Keratinocyte (primary cell): ENCODE results near the gene DYNC1I2. TPM values are rescaled to one million over a fixed set of nuclear protein-coding genes. Genes with fewer than 3 reads are reported as not detected.
A peak's percentile ranks its signal among the peaks of the same experiment; 100 is the strongest.

Experiments
- DNase-seq: peaks from one replicate; pipeline ENCODE4 v3.0.0-alpha.2; 2011; ENCODE audit warnings: low read depth, missing footprints, low spot score
- FAIRE-seq: peaks from 2 replicates; lab custom pipeline; 2011; peaks lifted over from hg19 to GRCh38; lab: Jason Lieb, UNC
- H2AFZ ChIP-seq: 2 replicates; pipeline ENCODE4 v1.6.0; 2012; ENCODE audit warnings: low read length, control low read depth, inconsistent platforms; ENCODE audit not compliant: control insufficient read depth
- H3K27ac ChIP-seq: 2 replicates; pipeline ENCODE4 v1.5.1; 2011; ENCODE audit warnings: low read length; ENCODE audit not compliant: control insufficient read depth, insufficient read depth
- H3K27me3 ChIP-seq: 3 replicates; pipeline ENCODE4 v1.6.0; 2011; ENCODE audit warnings: low read length; ENCODE audit not compliant: control insufficient read depth, insufficient read depth; ENCODE audit errors: extremely low read depth
- H3K36me3 ChIP-seq, 2 experiments: 2 replicates in 1 of 2; 3 replicates in 1 of 2; pipeline ENCODE4 v1.5.1; 2011; ENCODE audit warnings: low read length in 2 of 2, mild to moderate bottlenecking in 1 of 2; ENCODE audit not compliant: control insufficient read depth in 2 of 2, insufficient read depth in 2 of 2; ENCODE audit errors: extremely low read depth in 1 of 2
- H3K4me1 ChIP-seq: 3 replicates; pipeline ENCODE4 v1.5.1; 2011; ENCODE audit warnings: low read length; ENCODE audit not compliant: control insufficient read depth, insufficient read depth; ENCODE audit errors: extremely low read depth
- H3K4me2 ChIP-seq: 3 replicates; pipeline ENCODE4 v1.6.0; 2011; ENCODE audit warnings: low read depth, low read length; ENCODE audit not compliant: control insufficient read depth, insufficient read depth; ENCODE audit errors: extremely low read depth
- H3K4me3 ChIP-seq, 3 experiments: fragments of 200-600 bp in 1 of 3; sonication (generic) in 1 of 3; 2 replicates in 2 of 3; 3 replicates in 1 of 3; pipeline ENCODE4 v1.5.1; 2011 to 2016; ENCODE audit warnings: low read length in 3 of 3, mild to moderate bottlenecking in 3 of 3, control low read depth in 2 of 3, inconsistent platforms in 1 of 3, low read depth in 1 of 3, mixed read lengths in 1 of 3, mixed run types in 1 of 3, moderate library complexity in 1 of 3; ENCODE audit not compliant: control insufficient read depth in 2 of 3, insufficient read depth in 2 of 3; ENCODE audit errors: extremely low read depth in 1 of 3
- H3K79me2 ChIP-seq: 2 replicates; pipeline ENCODE4 v1.6.0; 2012; ENCODE audit warnings: low read length; ENCODE audit not compliant: control insufficient read depth, insufficient read depth
- H3K9ac ChIP-seq: 3 replicates; pipeline ENCODE4 v1.6.0; 2011; ENCODE audit warnings: low read length; ENCODE audit not compliant: control insufficient read depth, insufficient read depth; ENCODE audit errors: extremely low read depth
- H3K9me1 ChIP-seq: 3 replicates; pipeline ENCODE4 v1.6.0; 2011; ENCODE audit warnings: low read length; ENCODE audit not compliant: control insufficient read depth, insufficient read depth; ENCODE audit errors: extremely low read depth
- H3K9me3 ChIP-seq: 2 replicates; pipeline ENCODE4 v1.5.1; 2012; ENCODE audit warnings: low read depth, low read length; ENCODE audit not compliant: control insufficient read depth
- H4K20me1 ChIP-seq: 3 replicates; pipeline ENCODE4 v1.6.0; 2011; ENCODE audit warnings: low read length; ENCODE audit not compliant: control insufficient read depth, insufficient read depth; ENCODE audit errors: extremely low read depth
- EZH2 ChIP-seq: IDR thresholded peaks from one replicate; pipeline ENCODE4 v1.6.1; 2012; ENCODE audit warnings: inconsistent platforms, mild to moderate bottlenecking, low read length, moderate library complexity
- dilution Hi-C: fragments of 300-500 bp; cut with MboI; formaldehyde crosslinking; loops from one replicate; pipeline ENCODE4 v1.7.0; 2020; ENCODE audit warnings: low sequenced_read_pairs; ENCODE audit not compliant: extremely low pct_ligation_motif_present
- polyA plus RNA-seq, 5 experiments: library from polyadenylated mRNA; depleted of rRNA in 3 of 5; stranded (reverse) in 3 of 5; stranded (forward) in 1 of 5; unstranded in 1 of 5; fragments of >200 nt; gene quantifications; 1 replicate in 1 of 5; 2 replicates in 3 of 5; 3 replicates in 1 of 5; pipeline versions ENCODE4 v1.2.1 to v1.2.3, GENCODE V29; 2011 to 2012; ENCODE audit warnings: missing spikeins in 2 of 5, low read depth in 1 of 5, low replicate concordance in 1 of 5
- TF ChIP-seq, protein P1 (sequence below), 3 experiments: IDR thresholded peaks in 1 of 3; conservative IDR thresholded peaks in 1 of 3; optimal IDR thresholded peaks in 1 of 3; 2 replicates in 2 of 3; 3 replicates in 1 of 3; pipeline versions ENCODE3 to v1.5.1; 2011; ENCODE audit warnings: low read length in 3 of 3, mild to moderate bottlenecking in 3 of 3, moderate library complexity in 2 of 3, control low read depth in 1 of 3, inconsistent platforms in 1 of 3; ENCODE audit not compliant: insufficient read depth in 2 of 3; ENCODE audit errors: extremely low read depth in 1 of 3

The DYNC1I2 gene
- polyA plus RNA-seq, 1 donor (not counting 4 experiments of a cell fraction or from before 2014, with no cell fraction given) = 237 TPM

DNA sequence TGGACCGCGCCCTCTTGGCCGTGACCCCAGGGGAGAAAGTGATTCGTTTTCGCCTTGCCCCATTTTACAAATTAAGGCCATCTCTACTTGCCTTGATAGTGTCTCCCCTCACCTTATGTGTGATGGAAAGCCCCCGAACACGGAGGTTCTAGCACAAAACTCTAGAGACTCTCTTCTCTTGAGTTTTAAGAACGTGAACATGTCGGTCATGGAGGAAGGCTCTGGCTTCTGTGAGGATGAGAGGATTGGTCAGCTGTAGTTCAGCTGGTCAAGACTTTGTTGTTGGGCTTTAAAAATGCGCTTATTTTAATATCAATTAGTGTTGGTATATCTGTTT is 828 bp downstream of the DYNC1I2 start:
- Histone ChIP-seq H3K79me2 (peaks cover 51% of the 10 kb centered on the region), H3K9ac (peak overlapping the region; percentile 90), H3K4me3 (peak overlapping the region; percentile 85 to 94 (median 90)), H3K36me3 (peaks cover 0 to 5% of the 10 kb centered on the region in 2 experiments), H3K27me3 (no peaks in the 10 kb centered on the region), H3K9me1 (no peaks in the 10 kb centered on the region), H3K4me1 (peaks cover 8% of the 10 kb centered on the region), H3K4me2 (peak overlapping the region; percentile 90), H2AFZ (peak overlapping the region; percentile 84), H3K9me3 (no peaks in the 10 kb centered on the region), H4K20me1 (no peaks in the 10 kb centered on the region), H3K27ac (peak overlapping the region; percentile 86)
- dilution Hi-C loops = no loop called here
- TF ChIP-seq EZH2 = no peak
- TF ChIP-seq, protein P1, sequence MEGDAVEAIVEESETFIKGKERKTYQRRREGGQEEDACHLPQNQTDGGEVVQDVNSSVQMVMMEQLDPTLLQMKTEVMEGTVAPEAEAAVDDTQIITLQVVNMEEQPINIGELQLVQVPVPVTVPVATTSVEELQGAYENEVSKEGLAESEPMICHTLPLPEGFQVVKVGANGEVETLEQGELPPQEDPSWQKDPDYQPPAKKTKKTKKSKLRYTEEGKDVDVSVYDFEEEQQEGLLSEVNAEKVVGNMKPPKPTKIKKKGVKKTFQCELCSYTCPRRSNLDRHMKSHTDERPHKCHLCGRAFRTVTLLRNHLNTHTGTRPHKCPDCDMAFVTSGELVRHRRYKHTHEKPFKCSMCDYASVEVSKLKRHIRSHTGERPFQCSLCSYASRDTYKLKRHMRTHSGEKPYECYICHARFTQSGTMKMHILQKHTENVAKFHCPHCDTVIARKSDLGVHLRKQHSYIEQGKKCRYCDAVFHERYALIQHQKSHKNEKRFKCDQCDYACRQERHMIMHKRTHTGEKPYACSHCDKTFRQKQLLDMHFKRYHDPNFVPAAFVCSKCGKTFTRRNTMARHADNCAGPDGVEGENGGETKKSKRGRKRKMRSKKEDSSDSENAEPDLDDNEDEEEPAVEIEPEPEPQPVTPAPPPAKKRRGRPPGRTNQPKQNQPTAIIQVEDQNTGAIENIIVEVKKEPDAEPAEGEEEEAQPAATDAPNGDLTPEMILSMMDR (optimal IDR thresholded peaks at IDR 0.05 in 1 of 3, IDR thresholded peaks at IDR 0.05 in 1 of 3, conservative IDR thresholded peaks at IDR 0.05 in 1 of 3; ENCODE audit: extremely low read depth in 1 of 3, insufficient read depth in 2 of 3, low read length in 3 of 3) = no peak
- DNase-seq (no peak), FAIRE-seq (peak; percentile 46)

GRCh38 chr2:171692331-171692730 is 5.1 kb downstream of the DYNC1I2 start:
- TF ChIP-seq, protein P1 (optimal IDR thresholded peaks at IDR 0.05 in 1 of 3, IDR thresholded peaks at IDR 0.05 in 1 of 3, conservative IDR thresholded peaks at IDR 0.05 in 1 of 3; ENCODE audit: extremely low read depth in 1 of 3, insufficient read depth in 2 of 3, low read length in 3 of 3) = no peak
- no peak overlapping the region for H3K27ac ChIP-seq
- no peaks in the 10 kb centered on the region for H3K9me1 ChIP-seq
- no peaks in the 10 kb centered on the region for H4K20me1 ChIP-seq
- peaks cover 7 to 19% of the 10 kb centered on the region in 2 experiments for H3K36me3 ChIP-seq
- no peak for DNase-seq
- H3K27me3 ChIP-seq = no peaks in the 10 kb centered on the region
- dilution Hi-C loops = no loop called here
- no peak overlapping the region for H3K9ac ChIP-seq
- no peaks in the 10 kb centered on the region for H3K9me3 ChIP-seq
- no peak overlapping the region for H2AFZ ChIP-seq
- no peak for FAIRE-seq
- H3K4me2 ChIP-seq = no peak overlapping the region
- H3K4me3 ChIP-seq = no peak overlapping the region
- H3K79me2 ChIP-seq = peaks cover 81% of the 10 kb centered on the region
- peaks cover 5% of the 10 kb centered on the region for H3K4me1 ChIP-seq
